Hepatocyte (in vitro differentiated cells): ENCODE results near the gene ELOVL1. TPM values are rescaled to one million over a fixed set of nuclear protein-coding genes. Genes with fewer than 3 reads are reported as not detected.

ENCODE experiments used
- DNase-seq: peaks from one replicate; pipeline ENCODE4 v3.0.0-alpha.2; 2016; ENCODE audit warnings: low spot score
- H2AFZ ChIP-seq: fragments of 200-600 bp; sonication (generic); 2 replicates; pipeline ENCODE4 v1.6.0; 2016; ENCODE audit warnings: antibody characterized with exemption, mild to moderate bottlenecking
- H3K27ac ChIP-seq: fragments of 200-600 bp; sonication (generic); 2 replicates; pipeline ENCODE4 v1.5.1; 2016; ENCODE audit warnings: mild to moderate bottlenecking
- H3K27me3 ChIP-seq: fragments of 200-600 bp; sonication (generic); 2 replicates; pipeline ENCODE4 v1.6.1; 2016
- H3K36me3 ChIP-seq: fragments of 200-600 bp; sonication (generic); replicated peaks from 2 replicates; pipeline ENCODE4 v1.5.1; 2016; ENCODE audit warnings: low read depth; ENCODE audit not compliant: insufficient read depth
- H3K4me1 ChIP-seq: fragments of 200-600 bp; sonication (generic); 2 replicates; pipeline ENCODE4 v1.5.1; 2016; ENCODE audit warnings: mild to moderate bottlenecking, moderate library complexity; ENCODE audit not compliant: insufficient read depth
- H3K4me2 ChIP-seq: fragments of 200-600 bp; sonication (generic); 2 replicates; pipeline ENCODE4 v1.6.0; 2016
- H3K4me3 ChIP-seq: fragments of 200-600 bp; sonication (generic); 2 replicates; pipeline ENCODE4 v1.5.1; 2016; ENCODE audit warnings: mild to moderate bottlenecking
- H3K79me2 ChIP-seq: fragments of 200-600 bp; sonication (generic); 2 replicates; pipeline ENCODE4 v1.6.0; 2017; ENCODE audit warnings: mild to moderate bottlenecking
- H3K9me2 ChIP-seq: fragments of 200-600 bp; sonication (generic); replicated peaks from 2 replicates; pipeline ENCODE4 v1.6.0; 2017; ENCODE audit warnings: mild to moderate bottlenecking; ENCODE audit not compliant: insufficient read depth
- H3K9me3 ChIP-seq: fragments of 200-600 bp; sonication (generic); 2 replicates; pipeline ENCODE4 v1.5.1; 2016; ENCODE audit warnings: low read depth, mild to moderate bottlenecking
- H4K20me1 ChIP-seq: fragments of 200-600 bp; sonication (generic); 2 replicates; pipeline ENCODE4 v1.6.0; 2016; ENCODE audit warnings: mild to moderate bottlenecking; ENCODE audit not compliant: insufficient read depth, poor library complexity, severe bottlenecking
- CTCF ChIP-seq: fragments of 200-600 bp; sonication (generic); IDR thresholded peaks from 2 replicates; pipeline ENCODE4 v1.5.1; 2016; ENCODE audit warnings: antibody characterized with exemption, mild to moderate bottlenecking; ENCODE audit not compliant: poor library complexity
- EZH2 ChIP-seq: fragments of 200-600 bp; sonication (generic); IDR thresholded peaks from 2 replicates; pipeline ENCODE4 v1.6.1; 2016; ENCODE audit warnings: antibody characterized with exemption, mild to moderate bottlenecking, borderline replicate concordance
- EZH2phosphoT487 ChIP-seq: fragments of 200-600 bp; sonication (generic); IDR thresholded peaks from one replicate; pipeline ENCODE4 v1.6.1; 2018; ENCODE audit warnings: antibody characterized with exemption, mild to moderate bottlenecking, low read depth, moderate library complexity; ENCODE audit not compliant: unreplicated experiment, severe bottlenecking
- WGBS: methylation state at CpG from one replicate; pipeline ENCODE4 v1.1.6; 2016; ENCODE audit warnings: low lambda C conversion rate; ENCODE audit errors: missing lambda C conversion rate; 5-methylcytosine and 5-hydroxymethylcytosine counted together
- polyA plus RNA-seq: library from polyadenylated mRNA; unstranded; fragments of >200 nt; fragmentation: Nextera tagmentation; extraction: Ambion mirVana; gene quantifications from 2 replicates; pipeline ENCODE4 v1.2.1, GENCODE V29; 2016
- total RNA-seq: library from RNA; depleted of rRNA; stranded (reverse); fragments of >200 nt; gene quantifications from 2 replicates; pipeline ENCODE4 v1.2.3, GENCODE V29; 2014

Gene ELOVL1
- total and polyA plus RNA-seq, 2 experiments from 2014 or later, result 90.8 to 185 TPM

DNA sequence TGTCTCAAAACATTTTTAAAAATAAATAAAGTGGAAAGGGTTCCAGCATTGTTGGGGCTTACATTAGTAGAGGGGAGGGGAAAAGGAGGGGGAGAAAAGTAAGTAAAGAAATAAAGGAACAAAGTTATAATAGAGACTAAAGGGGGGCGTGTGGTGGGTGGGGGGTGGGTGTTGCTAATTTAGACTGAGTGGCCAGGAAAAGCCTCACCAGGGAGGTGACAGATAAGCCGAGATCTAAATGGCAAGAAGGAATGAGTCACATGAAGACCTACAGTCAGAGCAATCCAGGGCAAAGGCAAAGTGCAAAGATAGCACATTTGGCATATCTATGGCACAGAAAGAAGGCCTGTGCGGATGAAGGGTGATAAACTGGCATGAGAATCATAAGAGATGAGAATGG, 22.7 kb downstream of the ELOVL1 start:
- Histone ChIP-seq H3K4me2 (no peak overlapping the region), H3K36me3 (no peaks in the 10 kb centered on the region), H3K9me2 (no peaks in the 10 kb centered on the region), H2AFZ (no peak overlapping the region), H3K27ac (peak overlapping the region; percentile 75), H3K4me1 (peaks cover 14% of the 10 kb centered on the region), H3K27me3 (no peaks in the 10 kb centered on the region), H3K9me3 (no peaks in the 10 kb centered on the region), H3K4me3 (no peak overlapping the region), H4K20me1 (no peaks in the 10 kb centered on the region), H3K79me2 (no peaks in the 10 kb centered on the region)
- WGBS, result 47% methylated on average over 3 of the region's 3 CpGs
- peak; percentile 53 for DNase-seq
- TF ChIP-seq CTCF (no peak), EZH2phosphoT487 (no peak), EZH2 (no peak)

DNA sequence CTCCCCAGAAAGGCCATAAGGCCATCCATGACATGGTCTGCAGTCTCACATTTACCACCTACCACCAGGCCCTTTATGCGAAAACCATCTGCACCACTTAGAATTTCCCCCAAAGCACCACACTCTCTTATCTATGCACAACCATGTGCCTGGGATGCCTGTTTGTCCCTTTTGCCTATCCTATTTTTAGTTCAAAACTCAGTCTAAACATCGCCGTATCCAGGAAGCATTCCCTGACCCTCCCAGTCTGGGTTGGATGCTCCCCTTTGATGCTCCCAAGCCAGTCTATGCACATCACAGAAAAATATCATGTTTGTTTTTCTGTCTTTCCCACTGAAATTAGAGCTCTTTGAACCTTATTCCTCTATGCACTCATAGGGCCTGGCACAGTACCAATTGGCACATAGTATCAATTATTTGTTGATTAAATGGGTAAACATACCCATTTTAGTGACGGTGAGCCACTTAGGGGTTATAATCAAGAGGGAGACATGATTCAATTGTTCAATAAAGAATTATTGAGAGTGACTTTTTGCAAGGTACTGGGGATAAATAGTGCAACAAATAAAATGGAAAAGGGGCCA, 23.5 kb downstream of the ELOVL1 start:
- Histone ChIP-seq H3K9me2 (no peaks in the 10 kb centered on the region), H3K27me3 (no peaks in the 10 kb centered on the region), H4K20me1 (no peaks in the 10 kb centered on the region), H3K27ac (peak overlapping the region; percentile 75), H3K4me3 (no peak overlapping the region), H3K4me1 (peaks cover 7% of the 10 kb centered on the region), H3K9me3 (no peaks in the 10 kb centered on the region), H3K4me2 (no peak overlapping the region), H3K79me2 (no peaks in the 10 kb centered on the region), H3K36me3 (no peaks in the 10 kb centered on the region), H2AFZ (no peak overlapping the region)
- DNase-seq, result no peak
- WGBS, result 74% methylated on average over 4 of the region's 4 CpGs
- TF ChIP-seq CTCF, result no peak
- no peak for TF ChIP-seq EZH2
- no peak for TF ChIP-seq EZH2phosphoT487

DNA sequence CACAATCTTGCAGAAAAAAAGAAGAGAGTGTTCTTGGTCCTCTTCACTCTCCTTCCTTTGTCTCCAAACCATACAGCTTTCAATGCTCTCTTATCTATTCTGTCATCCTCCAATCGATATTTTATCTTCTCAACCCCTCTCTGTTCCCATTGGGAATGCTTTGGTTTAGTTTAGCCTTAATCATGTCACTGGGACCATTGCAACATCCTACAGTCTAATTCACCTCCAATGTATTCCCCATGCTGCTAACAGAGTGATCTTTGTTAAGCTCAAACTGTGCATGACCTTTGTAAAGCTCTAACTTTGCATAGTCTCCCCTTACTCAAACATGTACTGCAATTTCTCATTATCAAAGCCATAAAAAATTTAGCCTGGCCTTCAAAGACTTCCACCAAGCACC, 27.3 kb downstream of the ELOVL1 start:
- DNase-seq, result no peak
- no peak overlapping the region for H2AFZ ChIP-seq
- no peaks in the 10 kb centered on the region for H3K4me1 ChIP-seq
- no peak overlapping the region for H3K4me2 ChIP-seq
- H3K9me2 ChIP-seq, result no peaks in the 10 kb centered on the region
- no peaks in the 10 kb centered on the region for H4K20me1 ChIP-seq
- H3K79me2 ChIP-seq, result no peaks in the 10 kb centered on the region
- H3K36me3 ChIP-seq, result no peaks in the 10 kb centered on the region
- H3K9me3 ChIP-seq, result no peaks in the 10 kb centered on the region
- TF ChIP-seq EZH2phosphoT487 (no peak), EZH2 (no peak), CTCF (no peak)
- no peak overlapping the region for H3K27ac ChIP-seq
- no peaks in the 10 kb centered on the region for H3K27me3 ChIP-seq
- H3K4me3 ChIP-seq, result no peak overlapping the region
- WGBS, result 43% methylated on average over 1 of the region's 1 CpG
